22Rv1 (cell line): ENCODE results near the gene RUSC1.

Source experiments
- ZFX ChIP-seq: fragments of 450-650 bp; IDR thresholded peaks from 2 replicates; pipeline ENCODE4 v1.6.1; 2017; ENCODE audit warnings: antibody characterized with exemption, borderline replicate concordance
- TF ChIP-seq, protein P1 (sequence below): fragments of 450-650 bp; IDR thresholded peaks from 2 replicates; pipeline ENCODE4 v1.5.1; 2017; ENCODE audit warnings: mild to moderate bottlenecking

DNA sequence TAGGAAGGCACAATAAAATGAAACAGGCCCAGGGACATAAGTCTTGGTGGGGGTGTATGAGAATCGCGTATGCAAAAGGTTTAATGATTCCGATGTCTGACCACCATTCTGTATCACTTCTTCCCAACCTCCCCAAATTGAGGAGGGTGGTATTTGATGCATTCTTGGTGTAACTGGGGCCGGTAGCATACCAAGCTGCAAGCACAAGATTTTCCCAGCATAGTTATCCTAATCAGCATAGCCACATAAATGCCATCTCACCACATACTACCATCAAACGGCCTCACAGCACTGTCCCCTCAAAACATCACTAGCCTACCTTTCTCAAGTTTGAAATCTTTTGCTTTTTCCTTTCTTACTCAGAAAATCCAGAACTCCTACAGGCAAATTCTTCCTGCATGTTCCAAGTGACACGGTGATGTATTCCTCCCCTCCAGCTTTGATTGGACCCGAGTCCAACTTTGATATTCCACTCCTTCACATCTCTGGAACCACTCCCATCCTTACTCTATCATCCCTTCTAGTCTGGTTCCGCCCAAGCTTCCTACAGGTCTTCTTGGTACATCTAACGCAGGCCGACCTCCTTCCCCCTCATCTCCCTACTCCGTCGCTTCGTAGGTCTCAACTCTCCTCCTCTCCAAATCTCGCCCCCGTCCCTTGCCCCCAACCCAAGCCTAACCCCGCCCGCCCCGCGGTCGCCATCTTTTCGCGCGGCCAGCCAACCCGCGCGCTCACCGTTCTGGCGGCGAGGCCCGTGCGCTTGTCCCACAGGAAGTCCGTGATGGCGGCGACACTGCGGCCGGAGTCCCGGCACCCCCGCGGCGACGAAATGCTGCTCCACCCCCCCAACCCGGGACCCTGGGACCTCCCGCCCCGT lies 48.0 kb upstream of the RUSC1 start:
- TF ChIP-seq, protein P1, sequence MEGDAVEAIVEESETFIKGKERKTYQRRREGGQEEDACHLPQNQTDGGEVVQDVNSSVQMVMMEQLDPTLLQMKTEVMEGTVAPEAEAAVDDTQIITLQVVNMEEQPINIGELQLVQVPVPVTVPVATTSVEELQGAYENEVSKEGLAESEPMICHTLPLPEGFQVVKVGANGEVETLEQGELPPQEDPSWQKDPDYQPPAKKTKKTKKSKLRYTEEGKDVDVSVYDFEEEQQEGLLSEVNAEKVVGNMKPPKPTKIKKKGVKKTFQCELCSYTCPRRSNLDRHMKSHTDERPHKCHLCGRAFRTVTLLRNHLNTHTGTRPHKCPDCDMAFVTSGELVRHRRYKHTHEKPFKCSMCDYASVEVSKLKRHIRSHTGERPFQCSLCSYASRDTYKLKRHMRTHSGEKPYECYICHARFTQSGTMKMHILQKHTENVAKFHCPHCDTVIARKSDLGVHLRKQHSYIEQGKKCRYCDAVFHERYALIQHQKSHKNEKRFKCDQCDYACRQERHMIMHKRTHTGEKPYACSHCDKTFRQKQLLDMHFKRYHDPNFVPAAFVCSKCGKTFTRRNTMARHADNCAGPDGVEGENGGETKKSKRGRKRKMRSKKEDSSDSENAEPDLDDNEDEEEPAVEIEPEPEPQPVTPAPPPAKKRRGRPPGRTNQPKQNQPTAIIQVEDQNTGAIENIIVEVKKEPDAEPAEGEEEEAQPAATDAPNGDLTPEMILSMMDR = no peak
- no peak for TF ChIP-seq ZFX
